SW 1271 (cell line): ENCODE measurements around the gene BMPR1B.
A peak's percentile ranks its signal among the peaks of the same experiment; 100 is the strongest.

ENCODE experiments used
- DNase-seq, 2 experiments: peaks; one replicate each; lab custom pipeline; 2025; lab: John Stamatoyannopoulos, UW

Gene BMPR1B

GRCh38 chr4:94757192-94758140 is at the start of gene BMPR1B:
BMPR1B (plus strand) TSS chr4:94757955; CDS start chr4:95104425, 346,470 bp downstream.
- DNase-seq, result peak in 1 of 2 experiments; percentile 3

- no peak for DNase-seq
Observed at GRCh38 chr4:94711635-94712034, 46.1 kb upstream of the BMPR1B start.

GRCh38 chr4:94714365-94715160 is 43.2 kb upstream of the BMPR1B start:
- no peak for DNase-seq

GRCh38 chr4:94715726-94716125 is 42.0 kb upstream of the BMPR1B start:
- DNase-seq, result no peak

- DNase-seq, result no peak
Observed at GRCh38 chr4:94721310-94721709, 36.4 kb upstream of the BMPR1B start.

GRCh38 chr4:94722270-94722669 is 35.5 kb upstream of the BMPR1B start:
- DNase-seq, result no peak

- DNase-seq, result no peak
Observed at GRCh38 chr4:94722748-94723147, 35.0 kb upstream of the BMPR1B start.

GRCh38 chr4:94724016-94724790 is 33.6 kb upstream of the BMPR1B start:
- DNase-seq, result no peak

- DNase-seq, result no peak
Observed at GRCh38 chr4:94726524-94727123, 31.1 kb upstream of the BMPR1B start.

GRCh38 chr4:94728056-94728766 is 29.5 kb upstream of the BMPR1B start:
- no peak for DNase-seq

GRCh38 chr4:94732358-94732698 is 25.4 kb upstream of the BMPR1B start:
- DNase-seq, result no peak

GRCh38 chr4:94739741-94740140 is 18.0 kb upstream of the BMPR1B start:
- no peak for DNase-seq

GRCh38 chr4:94741304-94741703 is 16.5 kb upstream of the BMPR1B start:
- no peak for DNase-seq

GRCh38 chr4:94743838-94744237 is 13.9 kb upstream of the BMPR1B start:
- no peak for DNase-seq

GRCh38 chr4:94744850-94745249 is 12.9 kb upstream of the BMPR1B start:
- no peak for DNase-seq

- DNase-seq, result no peak
Observed at GRCh38 chr4:94746746-94747145, 11.0 kb upstream of the BMPR1B start.

- no peak for DNase-seq
Observed at GRCh38 chr4:94758141-94758699, 465 bp downstream of the BMPR1B start.

GRCh38 chr4:94758700-94759399 is 1.1 kb downstream of the BMPR1B start:
- no peak for DNase-seq

- no peak for DNase-seq
Observed at GRCh38 chr4:94759767-94760211, 2.0 kb downstream of the BMPR1B start.

- DNase-seq, result no peak
Observed at GRCh38 chr4:94762326-94762725, 4.6 kb downstream of the BMPR1B start.
